HS-5 (cell line): ENCODE results near the gene STARD5.
A peak's percentile ranks its signal among the peaks of the same experiment; 100 is the strongest.
"Not testable (repeated sequence)": the region's sequence is repeated elsewhere in the genome, so short reads cannot be mapped to it uniquely, and the experiment has no call there.

Source experiments
- DNase-seq: peaks from one replicate; pipeline ENCODE4 v3.0.0-alpha.2; 2012; ENCODE audit warnings: low read depth

STARD5 gene

DNA sequence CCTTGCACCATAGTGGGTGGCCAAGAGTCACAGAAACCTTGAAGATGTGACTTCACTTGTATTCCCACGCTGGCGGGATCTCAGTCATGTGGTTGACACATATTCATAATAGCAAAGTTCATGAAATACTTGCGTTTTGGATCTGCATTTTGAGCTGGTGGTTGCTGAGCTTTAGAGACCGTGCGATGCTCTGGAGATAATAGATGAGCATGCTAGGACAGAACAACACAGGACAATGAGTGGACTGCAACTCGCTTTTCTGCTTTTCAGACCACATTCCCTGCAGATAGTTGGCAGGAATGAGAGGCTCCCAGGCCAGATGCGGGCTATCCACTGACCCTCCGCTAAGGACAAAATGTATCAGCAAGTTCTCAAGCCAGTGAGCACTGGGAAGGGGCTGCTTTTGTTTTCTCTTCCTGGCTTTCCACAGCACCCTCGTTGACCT is 13.8 kb upstream of the STARD5 start:
- no peak for DNase-seq

DNA sequence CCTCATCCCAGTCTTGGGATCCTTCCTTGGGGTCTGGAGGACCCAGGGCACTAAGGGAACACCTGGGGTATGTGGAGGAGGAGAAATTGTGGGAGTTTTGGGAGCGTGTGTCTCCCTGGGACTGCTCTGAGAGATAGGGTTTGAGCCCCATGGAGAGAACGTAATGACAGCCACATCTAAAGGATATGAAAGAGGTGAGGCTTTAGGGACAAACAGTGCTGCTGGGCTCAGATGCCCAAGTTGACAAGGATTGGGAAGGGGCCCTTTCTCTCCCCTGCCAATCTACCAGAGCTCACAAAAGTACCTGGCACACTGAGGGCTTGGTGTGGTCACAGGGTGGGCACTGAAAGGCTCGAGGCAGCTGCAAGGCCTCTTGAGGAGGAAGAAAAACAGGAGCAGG is 13.3 kb upstream of the STARD5 start:
- DNase-seq = no peak

DNA sequence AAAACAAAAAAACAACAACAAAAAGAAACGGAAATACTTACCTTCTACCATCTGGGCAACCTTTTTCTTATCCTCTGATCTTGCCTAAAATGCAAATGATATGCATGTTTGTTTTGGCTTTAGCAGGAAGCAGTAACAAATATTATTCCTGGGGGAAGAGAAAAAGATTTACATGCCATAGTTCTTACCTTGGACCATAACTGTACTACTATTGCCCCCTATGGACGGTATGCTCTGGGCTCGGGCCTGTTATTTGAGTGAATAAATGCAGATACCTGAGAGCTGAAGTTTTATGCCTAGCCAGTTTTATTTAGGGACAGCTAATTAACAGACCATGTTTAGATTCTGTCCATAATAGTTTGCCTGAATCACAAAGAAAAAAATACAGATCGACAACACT is 12.6 kb upstream of the STARD5 start:
- no peak for DNase-seq

DNA sequence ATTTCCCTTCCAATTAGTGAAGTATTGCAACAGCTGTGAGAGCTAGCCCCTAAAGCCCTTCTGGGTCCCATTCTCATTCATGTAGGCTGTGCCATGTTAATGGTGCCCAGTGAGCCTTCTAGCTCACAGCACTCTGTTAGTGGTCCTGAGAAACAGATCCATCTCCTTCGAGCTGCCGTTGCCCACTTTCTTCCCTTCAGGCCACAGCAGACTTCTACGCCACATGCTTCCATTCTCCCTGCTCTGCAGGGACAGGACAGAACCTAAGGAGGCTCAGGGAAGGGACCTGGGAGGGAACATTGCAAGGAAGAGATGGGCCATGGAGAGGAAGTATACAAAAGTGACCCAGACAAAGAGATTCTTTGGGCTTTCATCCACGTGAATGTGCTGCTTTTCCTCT is 11.7 kb upstream of the STARD5 start:
- DNase-seq = no peak

DNA sequence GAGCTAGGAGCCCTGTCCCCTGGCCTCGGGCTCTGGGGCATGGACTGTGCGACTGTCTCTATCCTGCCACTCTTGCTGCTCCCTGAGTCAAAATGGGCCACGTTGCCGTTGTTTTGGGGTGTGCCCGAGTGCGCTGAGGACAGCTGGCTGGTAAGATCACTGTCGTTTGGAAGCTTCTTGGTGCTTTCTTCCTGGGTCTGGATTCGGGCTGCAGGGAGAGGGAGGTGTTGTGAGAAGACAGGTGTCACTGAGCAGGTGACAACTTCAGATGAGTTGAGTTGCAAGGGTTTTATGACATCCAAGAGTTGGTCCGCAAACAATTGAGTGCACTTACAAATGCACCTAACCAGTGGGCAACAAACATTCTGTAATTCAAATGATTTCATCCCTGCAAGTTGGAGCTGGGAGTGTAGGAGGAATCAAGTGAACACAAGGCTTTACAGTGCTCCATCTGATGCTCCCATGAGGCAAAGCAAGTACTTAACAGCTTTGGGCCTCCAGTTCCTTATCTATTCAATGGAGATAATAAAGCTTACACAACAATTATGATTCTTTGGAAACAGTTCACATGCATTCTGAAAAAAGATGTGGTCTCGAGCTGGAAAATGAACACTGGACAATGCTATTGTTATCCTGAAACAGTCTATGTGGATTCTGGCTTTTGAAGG is 11.0 kb upstream of the STARD5 start:
- no peak for DNase-seq

DNA sequence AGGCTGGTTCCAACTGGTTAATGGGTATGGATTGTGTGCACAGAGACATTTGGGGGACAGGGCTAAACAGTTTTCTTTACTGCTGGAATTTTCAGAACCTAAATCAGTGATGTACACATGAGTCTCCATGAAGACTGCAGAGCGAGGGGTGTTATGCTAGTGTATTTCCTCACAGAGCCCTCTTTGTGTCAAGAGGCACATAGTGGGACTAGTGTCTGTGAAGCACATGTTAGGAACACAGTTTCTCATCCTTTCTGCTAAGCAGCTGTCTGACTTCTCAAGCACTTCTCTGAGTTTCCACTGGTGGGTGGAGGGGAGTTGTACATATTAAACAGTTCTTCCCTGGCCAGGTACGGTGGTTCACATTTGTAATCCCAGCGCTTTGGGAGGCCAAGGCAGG is 9.4 kb upstream of the STARD5 start:
- no peak for DNase-seq

DNA sequence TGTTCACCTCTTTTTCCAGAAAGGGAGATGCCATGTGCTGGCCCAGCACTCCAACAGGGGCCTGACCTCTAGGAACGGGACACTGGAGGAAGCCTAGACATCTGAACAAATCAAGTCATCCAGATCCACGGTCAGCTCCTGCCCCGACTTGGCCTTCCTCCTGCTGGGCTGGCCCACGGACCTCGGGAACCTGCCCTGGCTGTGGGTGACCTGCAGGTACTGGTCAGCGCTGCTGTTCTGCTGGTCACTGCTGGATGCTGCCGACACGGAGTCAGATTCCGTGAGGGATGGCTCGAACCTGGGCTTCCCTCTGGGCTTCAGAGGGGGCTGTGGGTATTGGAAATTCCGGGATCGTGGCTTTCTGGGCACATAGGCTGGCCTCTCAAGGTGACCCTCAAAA is 8.4 kb upstream of the STARD5 start:
- no peak for DNase-seq

DNA sequence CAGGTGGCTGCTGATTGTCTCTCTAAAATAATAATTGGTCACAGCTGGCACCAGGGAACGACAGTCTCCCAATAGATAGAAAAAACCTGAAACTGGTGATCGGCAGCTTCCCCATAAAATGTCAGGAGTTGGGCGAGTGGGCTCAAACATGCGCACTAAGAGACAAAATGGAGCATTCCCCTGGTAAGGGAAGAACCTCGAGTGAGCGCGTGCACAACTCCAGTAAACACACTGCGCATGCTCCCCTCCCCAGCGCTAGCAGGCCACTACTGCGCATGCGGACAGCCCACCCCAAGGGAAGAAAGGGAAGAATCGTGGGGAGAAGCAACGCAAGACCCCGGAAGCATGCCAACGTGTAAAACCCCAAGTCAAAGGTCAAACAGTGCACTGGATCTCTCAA is 7.7 kb upstream of the STARD5 start:
- no peak for DNase-seq

DNA sequence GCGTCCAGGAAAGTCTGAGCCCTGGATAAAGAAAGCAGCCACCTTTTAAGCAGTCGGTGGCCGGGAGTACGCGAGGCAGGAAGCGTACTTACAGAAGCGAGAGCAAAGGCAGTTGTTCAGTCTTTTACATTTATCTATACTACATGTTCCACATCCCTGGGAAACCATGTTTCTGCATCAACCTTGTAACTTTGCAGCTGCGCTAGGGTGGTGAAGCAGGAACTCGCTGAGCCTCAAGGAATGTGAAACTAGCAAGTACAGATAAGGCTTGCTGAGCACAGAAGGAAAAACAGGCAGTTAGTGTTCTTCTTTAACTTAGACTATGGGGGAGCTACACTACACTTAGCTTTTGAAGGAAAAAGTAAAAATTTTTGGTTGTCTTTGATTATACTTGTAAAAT is 7.2 kb upstream of the STARD5 start:
- not testable (repeated sequence) for DNase-seq

DNA sequence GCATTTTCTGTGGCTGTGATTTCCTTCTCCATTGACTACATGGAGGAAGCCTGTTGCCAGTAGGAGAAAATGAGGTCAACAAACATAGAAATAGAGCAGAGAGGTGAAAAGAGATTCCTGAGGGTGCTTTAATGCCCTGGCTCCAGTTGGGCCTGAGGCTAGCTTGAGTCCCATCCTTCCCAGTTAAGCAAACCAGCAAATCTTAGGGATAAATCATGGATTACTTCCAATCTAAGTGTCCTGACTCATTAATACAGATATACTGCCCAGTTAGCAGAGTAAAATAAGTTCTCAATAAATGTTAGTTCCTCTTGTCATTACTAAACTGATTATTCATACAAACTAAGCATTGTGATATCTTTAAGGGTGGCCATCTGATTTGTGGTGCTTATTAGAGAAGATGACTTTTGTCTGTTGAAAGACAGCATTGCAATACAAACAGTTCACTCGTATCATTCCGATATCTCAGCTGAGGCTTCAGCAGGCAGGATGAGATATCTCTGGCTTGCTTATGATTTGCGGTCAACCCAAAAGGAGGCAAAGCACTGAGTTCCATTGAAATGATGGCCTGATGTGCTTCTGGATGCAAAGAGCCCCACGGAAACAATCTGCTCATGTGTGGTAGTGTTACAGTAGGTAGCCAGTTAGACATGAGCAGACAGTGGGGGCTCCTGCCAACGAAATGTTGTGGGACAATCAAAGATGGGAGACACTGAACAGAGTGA is 6.6 kb upstream of the STARD5 start:
- DNase-seq = no peak

DNA sequence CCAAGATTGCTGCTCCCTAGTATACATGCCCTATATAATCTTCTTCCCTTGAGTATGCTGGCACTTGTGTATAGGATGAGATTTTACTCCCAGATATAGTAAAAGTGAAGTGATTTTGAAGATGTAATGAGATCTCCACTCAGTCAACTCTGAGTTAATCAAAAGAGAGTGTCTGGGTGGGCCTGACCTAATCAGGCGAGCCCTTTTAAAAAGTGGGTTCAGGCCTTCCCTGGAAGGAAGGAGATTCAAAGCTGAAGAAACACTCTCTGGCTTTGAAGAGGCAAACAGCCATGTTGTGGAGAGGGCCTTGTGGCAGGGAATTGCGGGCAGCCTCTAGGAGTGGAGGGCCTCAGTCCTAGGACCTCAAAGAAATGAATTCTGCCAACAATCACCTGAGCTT is 5.5 kb upstream of the STARD5 start:
- DNase-seq = no peak

DNA sequence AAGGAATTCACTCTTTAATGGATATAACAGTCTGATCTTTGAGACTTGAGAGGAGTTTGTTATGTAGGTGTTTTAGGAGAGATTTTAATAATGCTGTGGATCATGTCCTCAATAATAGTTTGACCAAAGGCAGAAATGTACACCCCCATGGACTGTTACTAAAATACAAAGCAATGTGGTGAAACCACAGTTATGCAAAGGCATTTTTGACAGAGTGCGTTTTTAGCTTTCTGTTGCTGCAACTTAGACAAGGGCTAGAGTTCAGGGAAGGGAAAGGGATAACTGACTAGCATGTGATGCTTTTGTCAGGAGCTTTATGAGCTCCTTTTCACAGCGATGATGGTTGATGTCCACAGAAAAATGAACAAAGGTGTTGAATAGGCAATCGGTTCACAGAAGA is 3.6 kb upstream of the STARD5 start:
- DNase-seq = peak; percentile 60

DNA sequence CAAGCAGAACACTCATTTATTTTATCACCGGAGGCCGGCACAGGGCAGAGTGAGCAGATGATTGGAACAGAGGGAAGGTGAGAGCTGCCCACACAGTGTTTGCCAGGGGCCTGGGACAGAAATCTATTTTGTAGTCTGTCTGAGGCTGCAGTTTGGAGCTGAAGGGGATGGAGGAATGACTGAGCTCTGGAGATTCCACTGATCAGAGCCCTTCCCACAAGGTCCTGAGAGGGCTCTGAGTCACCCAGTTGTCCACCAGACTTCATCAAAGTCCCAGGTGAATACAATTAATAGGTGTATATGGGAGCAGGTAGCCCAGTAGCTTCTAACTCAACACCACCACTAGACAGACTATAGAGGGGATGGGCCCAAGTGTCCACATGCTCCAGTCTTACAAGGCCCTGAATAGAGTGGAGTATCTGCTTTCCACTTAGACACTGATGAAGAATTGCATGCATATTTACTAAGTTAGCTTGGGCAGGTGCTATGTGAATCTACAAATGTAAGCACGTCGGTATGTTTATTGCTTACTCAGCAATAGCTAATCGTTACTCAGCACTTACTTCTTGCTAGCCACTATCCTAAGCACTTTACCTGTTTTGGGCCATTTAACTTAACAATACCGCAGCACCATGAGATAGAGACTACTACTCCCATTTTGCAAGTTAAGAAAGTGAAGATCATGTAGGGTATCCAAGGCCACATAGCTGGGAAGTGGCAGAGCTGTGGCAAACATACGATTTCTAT is 2.7 kb upstream of the STARD5 start:
- no peak for DNase-seq

DNA sequence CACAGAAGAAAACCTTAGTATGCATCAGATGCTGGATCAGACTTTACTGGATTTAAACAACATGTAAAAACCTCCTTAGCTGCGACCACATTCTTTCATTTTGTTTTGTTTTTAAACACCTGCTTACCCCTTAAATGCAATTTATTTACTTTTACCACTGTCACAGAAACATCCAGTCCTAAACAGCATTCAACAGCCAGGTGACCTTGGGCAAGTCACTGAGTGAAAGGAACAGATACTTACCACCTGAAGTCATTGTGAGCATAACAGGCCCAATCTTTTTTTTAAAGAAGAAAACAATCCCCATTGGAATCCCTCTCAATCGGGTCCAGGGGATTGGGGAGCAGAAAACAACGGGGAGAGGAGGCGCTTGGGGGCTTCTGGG is 390 bp downstream of the STARD5 start:
- DNase-seq = no peak

DNA sequence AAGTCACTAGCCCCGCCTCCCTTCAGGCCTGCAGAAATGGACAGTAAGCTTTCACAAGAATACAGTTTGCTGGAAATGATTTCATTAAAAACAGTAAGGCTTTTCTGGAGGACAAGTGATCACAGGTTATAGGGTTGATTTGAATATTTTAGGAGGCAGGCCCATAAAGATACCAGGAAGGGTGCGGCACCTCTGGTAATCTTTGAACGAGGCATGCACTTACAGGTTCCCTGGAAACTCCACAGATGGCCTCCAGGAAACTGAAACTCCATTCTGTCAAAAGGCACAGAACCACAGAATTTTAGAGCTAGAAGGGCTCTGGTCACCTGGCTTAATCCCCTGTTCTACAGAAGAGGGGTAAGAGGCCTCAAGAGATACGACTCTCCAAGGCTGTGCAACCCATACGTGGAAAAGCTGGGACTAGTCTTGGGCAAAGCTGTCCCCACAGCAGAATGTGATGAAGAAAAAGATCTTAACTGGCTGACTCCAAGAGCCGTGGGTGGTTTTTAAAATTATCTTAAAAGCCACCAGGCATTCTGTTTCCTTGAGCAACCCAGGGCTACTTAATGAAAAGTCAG is 1.2 kb downstream of the STARD5 start:
- no peak for DNase-seq

DNA sequence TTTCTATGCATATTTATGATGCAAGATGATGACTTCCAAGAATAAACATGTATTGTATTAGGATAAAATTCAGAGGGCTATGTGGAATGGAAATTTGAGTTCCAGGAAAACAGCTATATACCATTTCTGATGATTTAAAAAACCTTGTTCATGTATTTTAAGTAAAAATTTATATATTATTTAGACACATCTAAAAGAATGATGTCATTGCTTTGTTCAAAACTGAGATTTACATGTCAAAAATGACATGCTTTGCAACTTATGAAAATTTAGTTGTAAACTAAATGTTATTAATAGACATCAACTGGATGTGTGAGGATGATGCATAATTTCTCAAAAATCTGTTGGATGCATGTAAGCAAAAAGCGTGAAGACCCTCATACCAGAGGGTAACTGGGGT is 2.3 kb downstream of the STARD5 start:
- no peak for DNase-seq

DNA sequence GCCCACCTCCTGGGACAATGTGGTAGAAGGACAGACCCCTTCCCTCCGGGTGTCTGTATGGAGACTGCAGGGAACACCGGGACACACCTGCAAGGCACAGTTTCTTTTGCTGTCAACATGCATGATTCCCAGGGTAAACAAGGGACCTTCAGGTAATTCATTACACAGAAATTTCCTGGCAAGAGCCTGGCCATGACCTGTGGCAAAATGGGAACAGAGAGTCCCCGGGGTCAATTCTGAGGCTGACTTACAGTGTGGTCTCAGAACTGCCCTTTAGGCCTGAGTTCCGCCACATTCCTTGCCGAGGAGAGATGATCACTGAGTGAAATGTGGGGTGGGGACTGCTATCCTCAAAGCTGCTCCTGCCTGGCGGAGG is 6.3 kb downstream of the STARD5 start:
- DNase-seq = no peak

DNA sequence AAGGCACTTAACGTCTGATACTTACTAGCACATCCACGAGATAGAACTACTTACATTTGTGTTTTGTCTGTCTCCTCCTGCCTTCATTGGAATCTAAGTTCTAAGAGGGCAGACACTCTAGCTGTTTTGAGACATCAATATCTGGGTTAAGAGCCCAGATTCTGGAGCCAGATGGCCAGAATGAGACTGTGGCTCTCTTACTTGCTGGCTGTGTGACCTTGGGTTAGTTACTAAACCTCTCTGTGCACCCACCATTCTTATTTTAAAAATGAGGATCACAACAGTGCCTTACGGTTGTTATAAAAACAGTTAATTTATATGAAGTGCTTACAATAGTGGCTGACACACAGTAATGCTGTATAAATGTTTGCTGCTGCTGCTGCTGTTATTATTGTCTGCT is 7.7 kb downstream of the STARD5 start:
- no peak for DNase-seq

DNA sequence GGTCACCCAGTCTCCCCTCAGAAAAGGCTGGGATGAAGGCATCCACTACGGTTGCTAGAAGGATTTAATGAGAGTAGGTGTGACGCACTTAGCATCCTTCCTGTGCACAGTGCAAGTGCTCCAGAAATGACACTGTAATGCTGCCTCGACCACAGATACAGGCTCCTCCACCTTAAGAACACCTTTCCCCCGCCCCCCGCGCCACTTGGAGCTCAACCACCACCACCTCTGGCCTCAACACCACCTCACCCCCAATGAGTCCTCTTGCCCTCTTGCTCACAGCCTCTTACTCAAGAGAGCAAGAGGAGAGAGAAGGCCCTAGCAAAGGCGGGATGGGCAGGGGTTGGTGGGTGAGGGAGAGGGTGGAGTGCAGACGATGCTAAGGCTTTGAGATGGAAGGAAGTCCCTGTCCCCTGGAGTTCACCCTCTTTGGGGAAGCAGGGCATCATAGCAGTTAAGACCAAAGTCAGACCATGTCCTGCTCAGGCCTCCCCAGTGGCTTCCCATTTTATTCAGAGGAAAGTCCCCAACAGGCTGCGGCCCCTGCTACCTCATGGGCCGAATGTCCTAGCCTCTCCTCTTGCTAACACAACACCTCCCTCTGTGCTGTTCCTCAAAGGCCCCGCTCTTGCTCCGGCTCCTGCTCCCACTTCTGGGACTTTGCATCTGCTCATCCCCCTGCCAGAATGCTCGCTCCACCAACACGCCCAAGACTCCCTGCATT is 8.3 kb downstream of the STARD5 start:
- DNase-seq = no peak

DNA sequence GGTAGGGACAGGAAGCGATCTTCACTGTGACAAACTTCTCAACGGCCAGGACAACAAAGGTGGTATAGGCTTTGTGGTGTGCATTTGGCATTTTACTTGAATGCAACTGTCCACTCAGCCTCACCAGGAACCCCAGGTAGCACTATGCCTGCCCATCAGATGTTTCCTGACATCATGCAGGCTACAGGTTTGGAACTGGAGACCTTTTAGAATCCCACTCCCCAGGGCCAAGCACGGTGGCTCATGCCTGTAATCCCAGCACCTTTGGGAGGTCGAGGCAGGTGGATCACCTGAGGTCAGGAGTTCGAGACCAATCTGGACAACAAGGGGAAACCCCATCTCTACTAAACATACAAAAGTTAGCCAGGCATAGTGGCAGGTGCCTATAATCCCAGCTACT is 9.6 kb downstream of the STARD5 start:
- DNase-seq = no peak

DNA sequence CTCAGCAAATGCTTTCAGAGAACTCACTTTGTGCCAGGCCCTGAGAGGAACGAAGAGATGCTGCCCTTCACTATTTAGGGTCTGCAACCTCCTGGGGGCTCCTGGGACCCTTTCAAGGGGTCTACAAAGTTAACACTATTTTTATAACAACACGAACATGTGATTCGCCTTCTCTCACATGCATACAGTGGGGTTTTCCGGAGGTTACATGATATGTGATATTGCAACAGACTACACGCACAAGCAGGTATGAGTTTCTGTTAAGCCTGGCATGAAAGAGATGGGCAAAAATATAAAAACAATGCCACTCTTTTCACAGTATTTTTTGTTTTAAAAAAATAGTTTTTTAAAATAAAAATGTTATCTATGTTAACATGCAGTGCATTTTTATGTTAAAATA is 10.3 kb downstream of the STARD5 start:
- no peak for DNase-seq

DNA sequence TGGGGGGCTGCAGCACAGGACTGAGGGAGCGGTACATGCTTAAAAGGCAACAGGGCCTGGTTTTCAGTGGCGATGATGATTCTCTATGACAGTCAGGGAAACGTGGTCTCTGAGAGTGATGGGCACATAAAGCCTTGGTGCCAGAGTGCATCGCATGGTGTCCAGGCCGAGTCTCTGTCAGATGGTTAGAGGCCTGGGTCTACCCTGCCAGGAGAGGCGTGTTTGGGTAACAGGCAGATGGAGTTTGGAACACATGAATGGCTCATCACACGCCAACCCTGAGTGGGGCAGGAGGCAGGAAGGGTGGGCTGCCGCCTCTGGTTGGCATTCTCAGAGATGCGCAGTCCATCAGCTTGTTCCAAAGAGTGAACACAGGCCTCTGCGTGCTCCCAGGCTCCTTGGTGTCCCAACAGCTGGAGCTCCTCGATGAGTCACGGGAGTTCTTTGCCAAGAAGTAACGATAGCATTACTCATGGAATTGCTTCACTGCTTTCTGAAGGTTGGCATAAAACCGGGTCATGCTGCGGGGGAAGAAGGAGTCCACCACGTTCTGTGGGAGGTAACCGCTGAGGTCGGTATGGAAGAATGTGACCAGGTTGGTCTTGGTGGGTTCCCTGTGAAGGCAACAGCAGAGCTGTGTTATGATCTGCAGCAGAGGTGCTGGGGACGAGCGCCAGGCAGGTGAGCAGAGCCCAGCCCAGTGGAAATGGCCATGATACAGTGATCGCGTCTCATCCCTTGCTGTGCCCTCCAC is 11.0 kb downstream of the STARD5 start:
- peak; percentile 97 for DNase-seq
